ENCODE measurements around the gene CDKN1C.

DNA sequence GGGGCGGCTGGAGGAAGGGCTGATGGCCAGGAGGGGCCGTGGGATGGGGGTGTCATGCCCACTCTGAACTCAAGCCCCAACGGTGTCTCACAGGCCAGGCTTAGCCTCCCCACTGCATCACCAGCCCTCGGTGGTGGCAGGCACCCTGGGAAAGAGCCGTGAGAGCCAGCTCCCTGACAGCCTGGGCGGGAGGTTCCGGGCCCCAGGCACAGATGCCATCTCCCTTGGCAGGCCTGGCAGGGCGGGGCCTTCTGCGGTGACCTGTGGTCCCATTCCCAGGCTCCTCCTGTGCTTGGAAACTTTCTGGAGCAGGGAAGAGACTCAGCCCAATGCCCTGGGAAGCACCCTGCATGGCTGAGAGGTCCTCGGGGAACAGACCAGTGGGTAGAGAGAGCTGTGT, 38.8 kb upstream of the CDKN1C start:
- TF ChIP-seq POLR2A (IDR thresholded peaks at IDR 0.05), result peak in 1 of 2 donors; percentile 19
- TF ChIP-seq, protein P1, sequence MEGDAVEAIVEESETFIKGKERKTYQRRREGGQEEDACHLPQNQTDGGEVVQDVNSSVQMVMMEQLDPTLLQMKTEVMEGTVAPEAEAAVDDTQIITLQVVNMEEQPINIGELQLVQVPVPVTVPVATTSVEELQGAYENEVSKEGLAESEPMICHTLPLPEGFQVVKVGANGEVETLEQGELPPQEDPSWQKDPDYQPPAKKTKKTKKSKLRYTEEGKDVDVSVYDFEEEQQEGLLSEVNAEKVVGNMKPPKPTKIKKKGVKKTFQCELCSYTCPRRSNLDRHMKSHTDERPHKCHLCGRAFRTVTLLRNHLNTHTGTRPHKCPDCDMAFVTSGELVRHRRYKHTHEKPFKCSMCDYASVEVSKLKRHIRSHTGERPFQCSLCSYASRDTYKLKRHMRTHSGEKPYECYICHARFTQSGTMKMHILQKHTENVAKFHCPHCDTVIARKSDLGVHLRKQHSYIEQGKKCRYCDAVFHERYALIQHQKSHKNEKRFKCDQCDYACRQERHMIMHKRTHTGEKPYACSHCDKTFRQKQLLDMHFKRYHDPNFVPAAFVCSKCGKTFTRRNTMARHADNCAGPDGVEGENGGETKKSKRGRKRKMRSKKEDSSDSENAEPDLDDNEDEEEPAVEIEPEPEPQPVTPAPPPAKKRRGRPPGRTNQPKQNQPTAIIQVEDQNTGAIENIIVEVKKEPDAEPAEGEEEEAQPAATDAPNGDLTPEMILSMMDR (IDR thresholded peaks at IDR 0.05), result no peak

Measured in thyroid gland (tissue), 4 donors.